NB4 (cell line): Measurements from ENCODE around the gene SF3A1.

Experiments
- DNase-seq: peaks from one replicate; pipeline ENCODE4 v3.0.0; 2010; ENCODE audit warnings: low read depth
- H3K4me3 ChIP-seq: one replicate; pipeline ENCODE4 v1.5.1; 2011; ENCODE audit warnings: mild to moderate bottlenecking, low read depth, low read length, moderate library complexity
- MYC ChIP-seq: IDR thresholded peaks from 2 replicates; pipeline ENCODE4 v1.6.1; 2011; ENCODE audit warnings: low read depth, low read length
- POLR2A ChIP-seq: IDR thresholded peaks from 2 replicates; pipeline ENCODE4 v1.6.1; 2011; ENCODE audit warnings: mild to moderate bottlenecking; ENCODE audit not compliant: insufficient read length; ENCODE audit errors: extremely low read depth
- TF ChIP-seq, protein P1 (sequence below): IDR thresholded peaks from 2 replicates; pipeline ENCODE4 v1.6.1; 2011; ENCODE audit warnings: low read depth, low read length
- TF ChIP-seq, protein P2 (sequence below): IDR thresholded peaks from one replicate; pipeline ENCODE4 v1.5.1; 2012; ENCODE audit warnings: low read depth, low read length

The SF3A1 gene

DNA sequence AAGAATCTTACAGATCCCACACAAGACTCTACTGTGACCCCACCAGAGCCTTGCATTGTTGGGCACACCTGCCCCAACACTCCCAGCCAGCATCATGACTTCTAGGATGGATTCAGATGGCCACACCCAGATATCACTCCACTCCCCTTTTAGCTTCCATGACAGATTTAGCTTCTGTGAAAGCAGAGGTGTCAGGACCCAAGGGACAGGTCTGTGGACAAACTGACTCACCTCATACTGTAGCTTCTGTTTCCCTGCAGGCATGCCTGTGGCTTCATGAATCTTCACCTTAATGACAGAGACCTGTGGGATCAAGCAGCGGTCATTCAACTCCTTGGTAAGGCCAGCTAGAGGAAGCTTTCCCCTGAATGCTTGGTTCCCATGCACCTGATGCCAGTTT is 21.5 kb downstream of the SF3A1 start:
- no peak for DNase-seq
- H3K4me3 ChIP-seq: no peak overlapping the region

DNA sequence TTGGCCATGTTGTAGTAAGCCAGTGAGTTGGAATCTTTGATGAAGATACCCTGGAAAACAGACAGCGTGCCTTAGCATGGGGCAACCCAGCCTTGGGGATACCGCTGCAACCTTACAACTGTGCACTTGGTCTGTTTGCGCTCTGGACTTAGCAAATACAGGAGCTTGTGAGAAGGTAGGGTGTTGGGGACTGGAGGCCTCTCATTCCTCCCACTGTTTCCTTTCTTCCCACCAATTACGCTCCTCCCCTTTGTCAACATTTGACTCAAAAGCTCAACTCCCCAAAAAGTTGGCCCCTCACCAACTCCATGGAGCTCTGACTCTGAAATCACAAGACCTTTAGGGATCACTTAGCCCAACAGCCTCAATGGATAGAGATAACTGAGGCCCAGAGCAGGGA is 22.0 kb downstream of the SF3A1 start:
- TF ChIP-seq POLR2A (no peak), MYC (no peak)
- TF ChIP-seq, protein P1, sequence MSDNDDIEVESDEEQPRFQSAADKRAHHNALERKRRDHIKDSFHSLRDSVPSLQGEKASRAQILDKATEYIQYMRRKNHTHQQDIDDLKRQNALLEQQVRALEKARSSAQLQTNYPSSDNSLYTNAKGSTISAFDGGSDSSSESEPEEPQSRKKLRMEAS: no peak
- TF ChIP-seq, protein P2, sequence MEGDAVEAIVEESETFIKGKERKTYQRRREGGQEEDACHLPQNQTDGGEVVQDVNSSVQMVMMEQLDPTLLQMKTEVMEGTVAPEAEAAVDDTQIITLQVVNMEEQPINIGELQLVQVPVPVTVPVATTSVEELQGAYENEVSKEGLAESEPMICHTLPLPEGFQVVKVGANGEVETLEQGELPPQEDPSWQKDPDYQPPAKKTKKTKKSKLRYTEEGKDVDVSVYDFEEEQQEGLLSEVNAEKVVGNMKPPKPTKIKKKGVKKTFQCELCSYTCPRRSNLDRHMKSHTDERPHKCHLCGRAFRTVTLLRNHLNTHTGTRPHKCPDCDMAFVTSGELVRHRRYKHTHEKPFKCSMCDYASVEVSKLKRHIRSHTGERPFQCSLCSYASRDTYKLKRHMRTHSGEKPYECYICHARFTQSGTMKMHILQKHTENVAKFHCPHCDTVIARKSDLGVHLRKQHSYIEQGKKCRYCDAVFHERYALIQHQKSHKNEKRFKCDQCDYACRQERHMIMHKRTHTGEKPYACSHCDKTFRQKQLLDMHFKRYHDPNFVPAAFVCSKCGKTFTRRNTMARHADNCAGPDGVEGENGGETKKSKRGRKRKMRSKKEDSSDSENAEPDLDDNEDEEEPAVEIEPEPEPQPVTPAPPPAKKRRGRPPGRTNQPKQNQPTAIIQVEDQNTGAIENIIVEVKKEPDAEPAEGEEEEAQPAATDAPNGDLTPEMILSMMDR: no peak
- H3K4me3 ChIP-seq: no peak overlapping the region
- DNase-seq: no peak

More for the DNA sequence above, 21.5 kb downstream of the SF3A1 start:
- TF ChIP-seq MYC (no peak), POLR2A (no peak)
- TF ChIP-seq, protein P2: no peak
- TF ChIP-seq, protein P1: no peak

DNA sequence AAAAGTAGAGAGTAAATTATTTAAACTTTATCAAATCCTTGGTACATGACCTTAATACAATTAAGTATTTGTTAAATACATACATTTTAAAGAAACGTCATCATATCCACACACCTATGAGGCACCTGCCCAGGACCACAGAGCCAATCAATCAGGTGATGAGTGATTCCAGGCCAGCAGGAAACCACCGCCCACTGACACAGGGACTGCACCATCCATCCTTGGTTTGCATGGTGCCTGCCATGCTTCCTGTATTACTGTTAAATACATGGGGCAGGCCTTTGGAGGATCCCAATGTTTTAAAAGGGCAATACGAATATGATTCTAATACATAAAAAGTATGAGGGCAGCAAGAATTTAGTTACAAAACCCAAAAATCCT is 23.0 kb downstream of the SF3A1 start:
- no peak for TF ChIP-seq POLR2A
- TF ChIP-seq, protein P2: no peak
- TF ChIP-seq, protein P1: no peak
- TF ChIP-seq MYC: no peak
- DNase-seq: no peak
- no peak overlapping the region for H3K4me3 ChIP-seq

DNA sequence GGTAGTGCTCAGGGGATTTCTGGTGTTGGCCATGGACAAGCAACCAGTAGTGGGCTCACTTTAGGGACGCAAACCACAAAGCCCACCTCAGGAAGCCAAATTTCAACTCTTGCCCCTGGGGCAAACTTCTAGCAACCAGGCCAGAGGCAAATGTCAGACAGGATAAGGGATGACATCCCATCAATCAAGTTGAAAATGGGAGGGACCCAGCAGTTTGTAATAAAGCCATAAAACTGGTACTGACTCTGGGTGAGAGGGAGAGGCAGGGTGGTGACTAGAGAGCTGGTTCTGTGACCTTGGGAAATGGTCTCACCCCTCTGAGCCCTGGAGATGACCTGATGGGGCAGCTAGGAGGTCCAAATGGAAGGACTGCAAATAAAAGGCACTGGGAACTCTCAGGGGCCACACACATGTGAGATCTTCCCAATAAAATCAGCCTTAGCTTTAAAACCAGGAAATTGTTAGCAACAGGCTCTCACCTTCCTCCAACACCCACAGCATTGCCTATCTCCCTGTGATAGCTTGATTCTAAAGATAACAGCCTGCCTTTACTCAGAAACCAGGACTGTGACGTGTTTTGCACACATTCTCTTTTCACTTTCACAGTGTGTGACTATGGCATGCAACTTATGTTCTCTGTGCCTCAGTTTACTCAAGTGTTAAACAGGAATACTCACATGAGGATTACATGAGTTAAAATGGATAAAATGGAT is 23.5 kb downstream of the SF3A1 start:
- TF ChIP-seq POLR2A (no peak), MYC (no peak)
- TF ChIP-seq, protein P2: no peak
- TF ChIP-seq, protein P1: no peak
- no peak for DNase-seq
- H3K4me3 ChIP-seq: no peak overlapping the region

DNA sequence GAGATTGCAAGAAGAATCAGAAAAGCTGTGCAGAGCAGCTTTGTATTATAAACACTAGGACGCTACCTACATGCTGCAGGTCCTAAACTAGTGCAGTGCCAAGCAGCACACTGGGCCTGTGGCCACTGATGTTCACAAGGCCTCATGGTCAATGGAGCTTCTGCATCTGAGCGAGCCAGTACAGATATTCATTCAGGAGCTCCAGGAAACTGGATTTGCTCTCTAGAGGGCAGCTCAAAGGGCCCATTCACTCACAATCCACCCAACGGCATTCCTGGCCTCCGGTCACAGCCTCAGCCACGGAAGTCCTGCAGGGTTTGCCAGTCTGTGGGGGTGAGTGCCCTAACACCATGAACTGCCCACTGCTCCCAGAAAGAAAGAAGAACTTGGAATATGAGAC is 24.1 kb downstream of the SF3A1 start:
- TF ChIP-seq MYC: no peak
- TF ChIP-seq, protein P1: no peak
- TF ChIP-seq, protein P2: no peak
- TF ChIP-seq POLR2A: no peak
- no peak overlapping the region for H3K4me3 ChIP-seq
- DNase-seq: no peak
